Nephron progenitor cell (in vitro differentiated cells): ENCODE results near the gene MASP2.

Experiments
- DNase-seq: peaks from one replicate; pipeline ENCODE4 v3.0.0; 2021
- H3K27ac Mint-ChIP-seq: 2 replicates; pipeline ENCODE4 v1.8.0; 2021; ENCODE audit warnings: mild to moderate bottlenecking, moderate library complexity, mixed read lengths
- H3K27me3 Mint-ChIP-seq: 2 replicates; pipeline ENCODE4 v1.8.0; 2021; ENCODE audit warnings: mild to moderate bottlenecking, low read depth, mixed read lengths; ENCODE audit not compliant: poor library complexity
- H3K36me3 Mint-ChIP-seq: 2 replicates; pipeline ENCODE4 v1.8.0; 2021; ENCODE audit warnings: low read depth, mixed read lengths
- H3K4me1 Mint-ChIP-seq: 2 replicates; pipeline ENCODE4 v1.8.0; 2021; ENCODE audit warnings: mixed read lengths
- H3K4me3 Mint-ChIP-seq: 2 replicates; pipeline ENCODE4 v1.8.0; 2021; ENCODE audit warnings: mild to moderate bottlenecking, moderate library complexity, mixed read lengths
- H3K9me3 Mint-ChIP-seq: 2 replicates; pipeline ENCODE4 v1.8.0; 2021; ENCODE audit warnings: mild to moderate bottlenecking, moderate library complexity, mixed read lengths
- CTCF ChIP-seq: fragments of 200-600 bp; sonication (generic); IDR thresholded peaks from 2 replicates; pipeline ENCODE4 v1.5.0; 2021; ENCODE audit warnings: antibody characterized with exemption

MASP2 gene

GRCh38 chr1:10980094-10980577 lies 66.9 kb downstream of the MASP2 start:
- peaks cover 17% of the 10 kb centered on the region for H3K4me1 Mint-ChIP-seq

GRCh38 chr1:10979483-10979920 lies 67.5 kb downstream of the MASP2 start:
- H3K4me3 Mint-ChIP-seq: no peak overlapping the region

More at GRCh38 chr1:10980094-10980577, 66.9 kb downstream of the MASP2 start:
- Mint-ChIP-seq H3K9me3 (no peaks in the 10 kb centered on the region), H3K27me3 (peaks cover 48% of the 10 kb centered on the region), H3K4me3 (no peak overlapping the region), H3K27ac (no peak overlapping the region), H3K36me3 (no peaks in the 10 kb centered on the region)
- TF ChIP-seq CTCF: no peak
- peak; percentile 68 for DNase-seq

GRCh38 chr1:10978719-10979118 lies 68.3 kb downstream of the MASP2 start:
- H3K27me3 Mint-ChIP-seq: peaks cover 43% of the 10 kb centered on the region
- H3K27ac Mint-ChIP-seq: no peak overlapping the region
- H3K4me1 Mint-ChIP-seq: peaks cover 17% of the 10 kb centered on the region
- no peak for TF ChIP-seq CTCF
- H3K36me3 Mint-ChIP-seq: no peaks in the 10 kb centered on the region
- H3K9me3 Mint-ChIP-seq: no peaks in the 10 kb centered on the region
- no peak overlapping the region for H3K4me3 Mint-ChIP-seq
- no peak for DNase-seq

More at GRCh38 chr1:10979483-10979920, 67.5 kb downstream of the MASP2 start:
- no peak overlapping the region for H3K27ac Mint-ChIP-seq
- peaks cover 43% of the 10 kb centered on the region for H3K27me3 Mint-ChIP-seq
- H3K36me3 Mint-ChIP-seq: no peaks in the 10 kb centered on the region
- peaks cover 17% of the 10 kb centered on the region for H3K4me1 Mint-ChIP-seq
- TF ChIP-seq CTCF: no peak
- DNase-seq: no peak
- H3K9me3 Mint-ChIP-seq: no peaks in the 10 kb centered on the region
